ENCODE data around the gene USP50. TPM values are rescaled to one million over a fixed set of nuclear protein-coding genes. Genes with fewer than 3 reads are reported as not detected.
"Not testable (repeated sequence)": the region's sequence is repeated elsewhere in the genome, so short reads cannot be mapped to it uniquely, and the experiment has no call there.

The USP50 gene
- total RNA-seq = 0.40 TPM in 1 of 2 replicates, not detected in the other
- long read RNA-seq = 0 reads

- H3K27ac Mint-ChIP-seq (ENCODE audit: unreplicated experiment) = no peak within 1 kb of the TSS
- H3K9me3 Mint-ChIP-seq = peaks cover 1% of the 10 kb centered on the region
- peaks cover 5% of the 10 kb centered on the region for H3K36me3 Mint-ChIP-seq (ENCODE audit: low read depth)
- H3K4me3 Mint-ChIP-seq = no peak within 1 kb of the TSS
- no peaks in the 10 kb centered on the region for H3K4me1 Mint-ChIP-seq
- H3K27me3 Mint-ChIP-seq (ENCODE audit: low read depth) = no peaks in the 10 kb centered on the region
- no peak for DNase-seq (ENCODE audit: low read depth, low spot score)
- TF ChIP-seq, protein P1, sequence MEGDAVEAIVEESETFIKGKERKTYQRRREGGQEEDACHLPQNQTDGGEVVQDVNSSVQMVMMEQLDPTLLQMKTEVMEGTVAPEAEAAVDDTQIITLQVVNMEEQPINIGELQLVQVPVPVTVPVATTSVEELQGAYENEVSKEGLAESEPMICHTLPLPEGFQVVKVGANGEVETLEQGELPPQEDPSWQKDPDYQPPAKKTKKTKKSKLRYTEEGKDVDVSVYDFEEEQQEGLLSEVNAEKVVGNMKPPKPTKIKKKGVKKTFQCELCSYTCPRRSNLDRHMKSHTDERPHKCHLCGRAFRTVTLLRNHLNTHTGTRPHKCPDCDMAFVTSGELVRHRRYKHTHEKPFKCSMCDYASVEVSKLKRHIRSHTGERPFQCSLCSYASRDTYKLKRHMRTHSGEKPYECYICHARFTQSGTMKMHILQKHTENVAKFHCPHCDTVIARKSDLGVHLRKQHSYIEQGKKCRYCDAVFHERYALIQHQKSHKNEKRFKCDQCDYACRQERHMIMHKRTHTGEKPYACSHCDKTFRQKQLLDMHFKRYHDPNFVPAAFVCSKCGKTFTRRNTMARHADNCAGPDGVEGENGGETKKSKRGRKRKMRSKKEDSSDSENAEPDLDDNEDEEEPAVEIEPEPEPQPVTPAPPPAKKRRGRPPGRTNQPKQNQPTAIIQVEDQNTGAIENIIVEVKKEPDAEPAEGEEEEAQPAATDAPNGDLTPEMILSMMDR (conservative IDR thresholded peaks at IDR 0.05) = no peak
Measured at GRCh38 chr15:50546566-50546965, at the start of gene USP50. USP50 (minus strand) TSS chr15:50546666; CDS start chr15:50546525, 141 bp downstream.

DNA sequence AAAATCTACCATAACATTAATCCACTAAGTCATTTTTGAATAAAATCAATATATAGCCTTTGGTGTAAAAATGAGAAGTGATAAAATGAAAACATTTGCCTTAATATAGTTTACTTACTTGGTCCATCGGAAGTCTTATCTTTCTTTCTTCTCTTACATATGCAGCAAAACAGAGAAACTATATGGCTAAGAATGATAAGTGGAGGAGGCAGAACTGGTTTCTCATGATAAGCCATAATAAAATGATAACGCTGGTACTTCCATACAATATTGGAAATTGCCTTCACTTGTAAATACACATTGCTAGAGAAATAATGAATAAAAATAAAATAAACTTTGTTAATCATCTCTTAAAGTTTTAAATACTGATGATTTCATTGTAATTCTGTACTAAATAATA is 47.8 kb upstream of the USP50 start:
- Mint-ChIP-seq H3K9me3 (no peaks in the 10 kb centered on the region), H3K27me3 (ENCODE audit: low read depth) (no peaks in the 10 kb centered on the region), H3K4me1 (no peaks in the 10 kb centered on the region), H3K36me3 (ENCODE audit: low read depth) (peaks cover 13% of the 10 kb centered on the region), H3K27ac (ENCODE audit: unreplicated experiment) (no peak overlapping the region), H3K4me3 (no peak overlapping the region)
- DNase-seq (ENCODE audit: low read depth, low spot score) = no peak
- TF ChIP-seq, protein P1 (conservative IDR thresholded peaks at IDR 0.05) = no peak

DNA sequence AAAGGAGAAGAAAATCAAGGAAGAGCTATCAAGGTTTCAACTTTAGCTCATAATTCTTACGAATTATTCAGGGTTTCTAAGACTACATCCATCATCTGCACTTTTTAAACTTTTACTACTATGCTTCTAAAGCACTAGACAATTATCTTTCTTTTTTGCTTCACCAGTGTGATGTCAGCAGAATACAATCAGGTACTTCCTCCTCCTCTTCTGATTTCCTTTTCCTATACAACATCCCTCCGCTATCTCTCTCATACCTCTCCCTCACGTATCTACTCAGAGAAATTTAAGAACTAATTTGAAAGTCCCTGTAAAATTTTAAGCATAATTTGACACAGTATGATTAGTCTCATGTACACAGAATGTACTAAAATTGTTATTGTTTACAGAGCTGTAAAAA is 47.3 kb upstream of the USP50 start:
- Mint-ChIP-seq H3K4me3 (no peak overlapping the region), H3K9me3 (no peaks in the 10 kb centered on the region), H3K27ac (ENCODE audit: unreplicated experiment) (no peak overlapping the region), H3K36me3 (ENCODE audit: low read depth) (peaks cover 14% of the 10 kb centered on the region), H3K4me1 (no peaks in the 10 kb centered on the region), H3K27me3 (ENCODE audit: low read depth) (no peaks in the 10 kb centered on the region)
- TF ChIP-seq, protein P1 (conservative IDR thresholded peaks at IDR 0.05) = no peak
- DNase-seq (ENCODE audit: low read depth, low spot score) = no peak

- Mint-ChIP-seq H3K4me1 (no peaks in the 10 kb centered on the region), H3K4me3 (no peak overlapping the region), H3K27ac (ENCODE audit: unreplicated experiment) (no peak overlapping the region), H3K9me3 (no peaks in the 10 kb centered on the region), H3K27me3 (ENCODE audit: low read depth) (no peaks in the 10 kb centered on the region), H3K36me3 (ENCODE audit: low read depth) (peaks cover 16% of the 10 kb centered on the region)
- TF ChIP-seq, protein P1 (conservative IDR thresholded peaks at IDR 0.05) = no peak
- no peak for DNase-seq (ENCODE audit: low read depth, low spot score)
Measured at GRCh38 chr15:50590288-50590687, 43.8 kb upstream of the USP50 start.

DNA sequence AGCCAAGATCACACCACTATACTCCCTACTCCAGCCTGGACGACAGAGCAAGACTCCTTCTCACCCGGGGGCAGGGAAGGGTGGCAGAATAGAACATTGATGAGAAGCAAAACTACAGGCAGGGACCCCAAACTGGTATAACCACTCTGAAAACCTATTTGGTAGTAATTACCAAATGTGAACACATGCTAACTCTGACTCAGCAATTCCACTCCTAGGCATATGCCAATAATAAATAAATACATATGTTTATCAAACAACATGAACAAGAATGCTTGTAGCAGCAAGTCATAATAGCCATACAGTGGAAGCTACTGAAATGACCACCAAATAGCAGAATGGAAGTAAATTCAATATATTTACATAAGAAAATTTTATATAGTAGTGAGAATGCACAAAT is 31.0 kb upstream of the USP50 start:
- TF ChIP-seq, protein P1 (conservative IDR thresholded peaks at IDR 0.05) = no peak
- H3K4me1 Mint-ChIP-seq = no peaks in the 10 kb centered on the region
- no peak overlapping the region for H3K27ac Mint-ChIP-seq (ENCODE audit: unreplicated experiment)
- DNase-seq (ENCODE audit: low read depth, low spot score) = no peak
- peaks cover 2% of the 10 kb centered on the region for H3K36me3 Mint-ChIP-seq (ENCODE audit: low read depth)
- H3K27me3 Mint-ChIP-seq (ENCODE audit: low read depth) = no peaks in the 10 kb centered on the region
- no peaks in the 10 kb centered on the region for H3K9me3 Mint-ChIP-seq
- no peak overlapping the region for H3K4me3 Mint-ChIP-seq

- Mint-ChIP-seq H3K4me1 (no peaks in the 10 kb centered on the region), H3K36me3 (ENCODE audit: low read depth) (peaks cover 2% of the 10 kb centered on the region), H3K4me3 (no peak overlapping the region), H3K9me3 (no peaks in the 10 kb centered on the region), H3K27me3 (ENCODE audit: low read depth) (no peaks in the 10 kb centered on the region), H3K27ac (ENCODE audit: unreplicated experiment) (no peak overlapping the region)
- TF ChIP-seq, protein P1 (conservative IDR thresholded peaks at IDR 0.05) = no peak
- DNase-seq (ENCODE audit: low read depth, low spot score) = no peak
Measured at GRCh38 chr15:50576166-50576565, 29.7 kb upstream of the USP50 start.

DNA sequence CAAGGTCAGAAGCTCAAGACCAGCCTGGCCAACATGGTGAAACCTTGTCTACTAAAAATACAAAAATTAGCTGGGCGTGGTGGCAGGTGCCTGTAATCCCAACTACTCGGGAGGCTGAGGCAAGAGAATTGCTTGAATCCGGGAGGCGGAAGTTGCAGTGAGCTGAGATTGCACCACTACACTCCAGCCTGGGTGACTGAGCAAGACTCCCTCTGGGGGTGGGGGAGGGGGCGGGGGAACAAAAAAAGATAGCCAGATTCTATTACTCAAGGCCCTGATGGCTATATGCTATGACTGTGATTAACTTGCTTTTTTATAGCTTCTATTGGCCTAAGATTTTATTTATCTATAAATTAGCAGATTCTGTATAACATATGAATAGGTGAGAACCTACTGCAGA is 27.4 kb upstream of the USP50 start:
- not testable (repeated sequence) for H3K4me1 Mint-ChIP-seq; H3K27ac Mint-ChIP-seq (ENCODE audit: unreplicated experiment); H3K27me3 Mint-ChIP-seq (ENCODE audit: low read depth); DNase-seq (ENCODE audit: low read depth, low spot score); H3K4me3 Mint-ChIP-seq; H3K36me3 Mint-ChIP-seq (ENCODE audit: low read depth); H3K9me3 Mint-ChIP-seq

Measured in neural crest cell (in vitro differentiated cells).